Middle frontal gyrus (tissue), 1 donor: ENCODE results near the gene BPIFB6.

Experiments used
- DNase-seq: peaks from one replicate; pipeline ENCODE4 v3.0.0-alpha.2; 2015; ENCODE audit warnings: low spot score; ENCODE audit errors: extremely low spot score

Gene BPIFB6

GRCh38 chr20:33000802-33001466, 30.5 kb upstream of the BPIFB6 start:
- DNase-seq, result no peak

GRCh38 chr20:33002087-33002808, 29.2 kb upstream of the BPIFB6 start:
- DNase-seq, result no peak

DNA sequence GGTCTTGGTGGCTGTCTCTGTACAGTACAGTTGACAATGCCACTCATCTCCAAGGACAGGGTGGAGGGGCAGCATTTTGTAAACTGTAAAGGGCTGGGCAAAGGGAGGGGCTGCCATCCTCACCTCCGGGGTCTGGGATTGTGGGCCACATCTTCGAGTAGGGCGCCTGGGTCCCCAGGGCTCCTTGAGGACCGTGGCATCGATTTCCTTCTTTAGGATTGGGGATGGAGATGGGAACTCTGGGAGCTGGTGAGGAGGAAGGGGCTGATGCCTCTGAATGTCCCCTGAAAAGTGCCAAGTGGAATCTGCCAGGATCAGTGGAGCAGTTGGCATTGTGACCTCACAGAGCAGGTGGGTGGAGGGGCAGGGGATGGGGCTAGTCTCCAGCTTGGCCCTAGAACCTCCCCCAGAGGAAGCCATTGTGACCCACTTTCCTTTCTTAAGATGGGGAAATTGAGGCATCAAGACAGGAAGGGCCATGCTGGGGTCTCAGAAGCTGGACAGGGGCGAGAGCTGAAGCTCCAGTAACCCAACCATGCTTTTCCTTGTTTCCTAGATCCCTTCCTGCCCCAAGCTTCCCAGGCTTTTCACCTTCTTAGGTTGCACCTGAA, 27.2 kb upstream of the BPIFB6 start, which contains the start of gene SUN5:
Gene SUN5 (minus strand): TSS at position 293 of the 611 bp plus-strand sequence. CDS start 93 bp downstream, at position 200.
- DNase-seq, result no peak

DNA sequence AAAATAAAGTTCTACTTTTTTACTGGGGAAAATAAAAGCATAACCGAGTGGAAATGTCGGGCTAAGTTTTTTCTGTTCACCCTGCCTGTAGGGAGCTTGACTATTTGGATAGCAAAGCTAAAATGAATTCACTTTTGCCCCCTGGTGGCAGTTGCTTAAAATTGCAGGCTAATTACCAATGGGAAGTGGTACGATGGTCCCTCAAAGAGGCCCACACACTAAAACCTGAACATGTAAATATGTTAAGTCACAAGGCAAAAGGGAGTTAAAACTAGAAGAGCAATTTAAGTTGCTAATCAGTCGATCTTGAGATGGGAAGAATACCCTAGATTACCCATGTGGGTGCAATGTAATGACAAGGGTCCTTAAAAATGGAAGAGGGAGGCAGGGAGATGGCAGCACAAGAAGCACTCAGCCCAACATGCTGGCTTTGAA, 26.3 kb upstream of the BPIFB6 start:
- DNase-seq, result no peak

- DNase-seq, result no peak
Measured at GRCh38 chr20:33005908-33006775, 25.3 kb upstream of the BPIFB6 start.

DNA sequence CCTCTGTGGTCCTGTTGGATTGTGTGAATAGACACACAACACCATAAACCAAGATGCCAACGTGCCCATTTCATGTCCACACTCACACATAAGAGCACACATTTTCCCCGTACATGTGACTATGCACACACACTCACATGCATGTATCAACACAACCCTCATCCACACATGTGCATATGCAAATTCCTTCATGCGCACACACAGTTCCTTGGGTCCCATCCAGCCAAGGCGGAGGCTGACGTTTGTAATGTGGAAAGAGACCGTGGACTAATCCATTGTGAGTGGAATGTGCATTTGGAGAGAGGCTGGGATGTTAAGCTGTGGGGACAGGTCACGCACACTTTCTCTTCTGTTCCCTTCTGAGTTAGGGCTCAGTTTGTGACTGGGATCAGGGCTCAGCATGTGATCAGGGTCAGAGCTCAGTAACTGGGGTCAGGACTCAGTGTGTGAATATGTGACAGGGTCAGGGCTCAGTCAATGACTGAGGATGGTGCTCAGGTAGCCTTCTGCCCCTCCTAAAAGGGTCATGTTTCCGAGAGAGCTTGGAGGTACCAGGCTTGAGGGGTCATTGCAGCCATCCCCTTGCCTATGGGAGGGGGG, 24.6 kb upstream of the BPIFB6 start:
- no peak for DNase-seq

DNA sequence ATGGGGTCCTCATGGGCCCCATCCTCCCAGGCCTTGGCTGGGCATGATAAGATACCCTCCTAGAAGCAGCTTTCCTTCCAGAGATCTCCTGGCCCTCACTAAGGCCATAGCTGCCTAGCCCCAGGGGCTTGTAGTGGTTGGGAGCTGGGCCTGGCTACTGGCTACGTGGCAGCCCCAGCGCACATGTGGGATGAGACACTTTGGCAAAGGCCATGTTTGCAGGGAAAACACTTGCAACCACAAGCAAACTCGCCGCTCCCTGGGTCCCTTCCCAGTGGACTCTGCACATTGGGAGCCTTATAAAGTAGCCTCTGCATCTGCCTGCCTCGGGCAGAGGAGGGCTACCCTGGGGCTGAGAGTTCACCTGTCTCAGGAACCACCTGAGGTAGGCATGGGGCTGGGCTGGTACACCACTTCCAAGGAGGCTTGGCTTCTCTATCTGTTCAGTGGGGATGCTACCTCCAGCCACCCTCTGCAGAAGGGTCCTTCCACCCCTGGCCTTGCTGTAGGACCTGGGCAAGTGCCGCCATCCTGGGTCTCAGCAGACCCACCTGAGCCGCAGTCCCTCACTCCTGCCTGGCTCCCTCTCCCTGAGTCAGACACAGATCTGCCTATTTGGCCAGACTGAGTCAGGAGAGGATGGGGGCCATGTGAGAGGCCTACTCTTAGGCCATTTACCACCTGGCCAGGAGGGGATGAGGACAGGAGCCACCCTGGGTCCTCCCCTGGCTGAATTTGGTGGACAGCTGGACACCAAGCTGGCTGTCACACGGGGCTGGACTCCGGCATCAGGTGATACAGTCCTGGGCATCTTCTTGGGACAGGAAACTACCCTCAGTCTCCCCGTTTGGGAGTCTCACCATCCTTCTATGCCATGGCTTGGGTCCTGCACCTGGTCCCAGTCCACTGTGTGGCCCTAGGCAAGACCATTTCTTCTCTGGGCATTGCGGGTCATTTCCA, 23.8 kb upstream of the BPIFB6 start, which contains the start of gene BPIFB2:
Gene BPIFB2 (plus strand): TSS at position 329 of the 960 bp plus-strand sequence. CDS start 871 bp downstream, outside the sequence.
- DNase-seq, result no peak

DNA sequence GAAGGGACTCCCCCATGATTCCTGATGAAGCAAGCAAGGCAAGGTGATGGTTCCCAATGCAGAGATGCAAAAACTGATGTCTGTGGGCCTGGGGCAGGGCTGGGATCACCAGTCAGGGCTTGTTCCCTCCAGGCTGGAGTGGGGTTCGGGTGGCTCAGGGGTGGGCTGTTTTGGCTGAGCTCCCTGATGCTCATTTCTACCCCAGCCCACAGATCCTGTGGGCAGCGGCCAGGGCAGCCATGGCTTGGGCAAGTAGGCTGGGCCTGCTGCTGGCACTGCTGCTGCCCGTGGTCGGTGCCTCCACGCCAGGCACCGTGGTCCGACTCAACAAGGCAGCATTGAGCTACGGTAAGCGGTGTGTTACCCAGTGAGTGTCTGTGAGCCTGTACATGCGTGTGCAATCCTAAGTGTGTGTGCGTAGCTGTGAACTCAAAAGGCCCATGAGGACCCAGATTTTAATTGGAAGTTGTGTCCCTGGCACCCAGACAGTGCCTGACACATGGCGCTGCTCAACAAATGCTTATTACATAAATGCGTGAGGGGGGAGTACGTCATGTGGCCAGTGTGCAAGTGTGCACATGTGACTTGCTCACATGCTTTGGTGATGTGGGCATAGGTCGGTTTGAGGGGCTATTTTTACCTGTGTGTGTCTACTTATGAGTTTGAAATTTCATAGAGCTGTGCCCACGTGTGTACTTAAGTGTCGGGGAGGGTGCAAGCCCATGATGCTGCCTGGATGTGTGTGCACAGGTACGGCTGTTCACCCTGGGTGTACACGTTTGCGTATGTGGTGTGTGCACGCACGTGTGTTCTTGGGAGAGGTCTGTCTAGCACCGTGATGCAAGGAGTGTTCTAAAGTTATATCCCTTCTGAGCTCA, 22.9 kb upstream of the BPIFB6 start:
- DNase-seq, result no peak

DNA sequence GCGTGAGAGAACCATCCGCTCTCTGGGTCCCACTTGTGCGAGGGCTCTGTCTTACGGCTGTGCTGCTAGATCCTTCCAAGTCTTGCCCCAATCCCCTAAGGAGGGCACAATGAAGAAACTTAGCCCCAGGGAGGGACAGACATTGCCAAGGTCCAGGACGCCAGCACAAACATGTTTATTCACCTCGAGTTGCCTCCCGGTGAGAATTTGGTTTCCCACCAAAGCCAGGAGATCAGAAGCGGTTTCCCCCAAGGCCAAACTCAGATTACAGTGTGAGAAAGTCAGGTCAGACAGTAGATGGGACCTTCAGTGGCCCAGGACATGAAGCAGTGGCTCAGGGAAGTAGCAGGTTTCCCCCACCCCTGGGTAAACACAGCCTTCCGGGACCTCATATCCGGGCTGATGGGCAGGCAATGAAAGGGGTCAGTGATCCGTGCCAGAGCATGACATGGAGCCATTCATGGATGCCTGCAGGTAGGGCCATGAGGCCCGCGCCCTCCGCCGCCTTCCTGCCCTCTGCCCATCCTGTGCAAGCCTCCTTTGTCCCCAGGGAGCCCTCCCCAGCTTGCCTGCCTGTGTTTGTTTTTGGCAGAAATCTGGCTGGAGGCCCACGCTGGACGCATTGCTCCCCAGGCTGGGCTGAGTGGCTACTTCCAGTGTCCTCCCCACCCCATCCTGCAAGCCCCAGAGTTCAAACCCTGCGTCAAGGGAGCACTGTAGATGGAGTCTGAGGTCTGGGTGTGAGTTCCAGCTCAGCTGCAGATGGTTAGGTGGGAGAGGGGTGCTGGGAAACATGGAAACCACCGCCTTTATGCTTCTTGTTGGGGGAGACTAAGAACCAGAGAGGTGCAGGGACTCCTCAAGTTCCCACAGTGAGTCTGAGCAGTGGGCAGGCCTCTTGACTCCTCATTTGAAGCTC, 22.0 kb upstream of the BPIFB6 start:
- DNase-seq, result no peak

DNA sequence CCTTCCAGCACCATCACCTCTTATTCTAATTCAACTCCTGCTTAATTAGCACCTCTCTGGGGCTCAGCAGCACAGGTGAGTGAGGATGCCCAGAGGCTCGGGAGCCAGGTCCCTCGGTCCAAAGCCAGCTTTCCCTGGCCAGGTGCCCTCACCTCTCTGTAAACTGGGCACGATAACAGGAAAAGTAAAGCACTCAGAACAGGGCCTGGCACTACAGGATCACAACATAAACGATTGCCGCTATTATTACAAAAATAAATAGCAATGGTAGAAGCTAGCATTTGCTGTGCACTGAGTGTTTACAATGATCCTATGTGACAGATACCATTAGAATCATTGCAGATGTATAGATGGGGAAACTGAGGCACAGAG, 21.3 kb upstream of the BPIFB6 start:
- no peak for DNase-seq

DNA sequence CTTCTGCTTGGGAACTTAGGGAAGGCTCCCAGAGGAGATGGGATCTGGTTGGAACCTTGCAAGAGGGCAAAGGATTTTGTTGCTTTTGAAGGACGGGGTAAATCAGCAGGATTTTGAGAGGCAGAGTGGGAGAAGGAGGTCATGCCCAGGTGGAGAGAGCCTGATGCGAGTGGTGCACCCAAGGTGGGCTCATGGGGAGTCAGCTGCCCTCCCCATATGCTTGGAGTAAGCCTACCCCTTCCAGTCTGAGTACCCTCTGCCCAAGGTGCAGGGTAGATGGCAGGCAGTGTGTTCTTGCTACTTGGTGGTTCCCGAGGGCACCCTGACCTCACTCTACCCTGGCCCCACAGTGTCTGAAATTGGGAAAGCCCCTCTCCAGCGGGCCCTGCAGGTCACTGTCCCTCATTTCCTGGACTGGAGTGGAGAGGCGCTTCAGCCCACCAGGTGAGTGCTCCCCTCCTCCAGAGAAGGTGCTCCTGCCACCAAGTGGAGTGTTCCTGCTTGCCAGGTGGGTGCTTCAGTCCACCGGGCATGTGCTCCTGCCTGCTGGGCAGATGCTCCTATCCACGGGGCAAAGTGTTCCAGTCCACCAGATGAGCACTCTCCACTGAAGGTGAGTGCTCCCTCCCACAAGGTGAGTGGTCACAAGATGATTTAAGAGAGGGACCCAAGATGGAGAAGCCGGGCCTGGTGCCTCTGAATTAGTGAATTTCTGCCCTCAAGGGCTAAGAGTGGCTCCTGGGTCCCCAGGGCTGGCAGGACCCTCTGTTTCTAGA, 20.6 kb upstream of the BPIFB6 start:
- no peak for DNase-seq

GRCh38 chr20:33012327-33013189, 18.9 kb upstream of the BPIFB6 start:
- DNase-seq, result no peak

GRCh38 chr20:33013701-33014326, 17.6 kb upstream of the BPIFB6 start:
- no peak for DNase-seq

GRCh38 chr20:33014336-33015113, 16.9 kb upstream of the BPIFB6 start:
- no peak for DNase-seq

- DNase-seq, result no peak
Measured at GRCh38 chr20:33015114-33015484, 16.3 kb upstream of the BPIFB6 start.
